GM21723 (cell line): Measurements from ENCODE around the gene SNX33.
"Not testable (repeated sequence)": the region's sequence is repeated elsewhere in the genome, so short reads cannot be mapped to it uniquely, and the experiment has no call there.

Experiments
- ATAC-seq: cut with Tn5 transposase; IDR thresholded peaks from one replicate; pipeline ENCODE4 v1.9.1; 2021; ENCODE audit warnings: mild to moderate bottlenecking, moderate library complexity; ENCODE audit not compliant: unreplicated experiment

The SNX33 gene, protein sequence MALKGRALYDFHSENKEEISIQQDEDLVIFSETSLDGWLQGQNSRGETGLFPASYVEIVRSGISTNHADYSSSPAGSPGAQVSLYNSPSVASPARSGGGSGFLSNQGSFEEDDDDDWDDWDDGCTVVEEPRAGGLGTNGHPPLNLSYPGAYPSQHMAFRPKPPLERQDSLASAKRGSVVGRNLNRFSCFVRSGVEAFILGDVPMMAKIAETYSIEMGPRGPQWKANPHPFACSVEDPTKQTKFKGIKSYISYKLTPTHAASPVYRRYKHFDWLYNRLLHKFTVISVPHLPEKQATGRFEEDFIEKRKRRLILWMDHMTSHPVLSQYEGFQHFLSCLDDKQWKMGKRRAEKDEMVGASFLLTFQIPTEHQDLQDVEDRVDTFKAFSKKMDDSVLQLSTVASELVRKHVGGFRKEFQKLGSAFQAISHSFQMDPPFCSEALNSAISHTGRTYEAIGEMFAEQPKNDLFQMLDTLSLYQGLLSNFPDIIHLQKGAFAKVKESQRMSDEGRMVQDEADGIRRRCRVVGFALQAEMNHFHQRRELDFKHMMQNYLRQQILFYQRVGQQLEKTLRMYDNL

DNA sequence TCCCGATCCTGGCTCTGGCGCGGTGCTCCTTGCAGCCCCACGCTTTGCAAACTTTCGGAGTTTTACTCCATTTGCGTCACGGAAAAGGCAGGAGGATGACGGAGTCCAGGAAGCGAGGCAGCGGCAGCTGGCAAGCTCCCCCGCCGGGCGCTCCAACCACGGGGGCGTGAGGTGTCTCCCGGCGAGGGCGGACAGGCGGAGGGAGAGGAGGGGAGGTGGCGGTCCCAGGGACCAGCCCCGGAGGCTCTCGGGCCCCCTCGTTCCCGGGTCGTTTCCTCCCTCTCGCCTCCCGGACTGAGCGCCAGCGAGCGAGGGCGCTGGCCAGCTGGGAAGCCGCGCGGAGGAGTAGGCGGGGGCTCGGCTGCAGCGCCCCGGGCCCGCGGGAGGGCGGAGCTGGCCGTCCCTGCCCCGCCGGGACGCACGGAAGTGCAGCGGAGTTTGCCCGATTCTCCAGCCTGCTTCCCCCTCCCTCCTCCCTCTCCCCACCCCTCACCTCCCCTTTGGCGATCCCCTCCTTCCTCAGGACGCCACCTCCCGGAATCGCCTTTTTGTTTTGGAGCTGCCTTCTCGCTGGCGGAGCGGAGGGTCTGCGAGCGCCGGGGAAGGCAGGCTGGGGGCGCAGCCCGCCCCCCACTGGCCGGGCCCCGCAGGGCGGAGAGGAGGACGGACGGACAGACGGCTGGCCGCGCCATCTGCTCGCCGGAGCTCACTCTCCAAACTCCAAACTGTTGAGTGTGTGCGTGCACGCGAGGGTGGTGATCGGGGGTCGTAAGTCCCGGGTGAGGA lies at the start of gene SNX33:
SNX33 (plus strand) TSS at position 543 of the 786 bp plus-strand sequence. CDS start 1,191 bp downstream, outside the sequence.
- no peak for ATAC-seq

DNA sequence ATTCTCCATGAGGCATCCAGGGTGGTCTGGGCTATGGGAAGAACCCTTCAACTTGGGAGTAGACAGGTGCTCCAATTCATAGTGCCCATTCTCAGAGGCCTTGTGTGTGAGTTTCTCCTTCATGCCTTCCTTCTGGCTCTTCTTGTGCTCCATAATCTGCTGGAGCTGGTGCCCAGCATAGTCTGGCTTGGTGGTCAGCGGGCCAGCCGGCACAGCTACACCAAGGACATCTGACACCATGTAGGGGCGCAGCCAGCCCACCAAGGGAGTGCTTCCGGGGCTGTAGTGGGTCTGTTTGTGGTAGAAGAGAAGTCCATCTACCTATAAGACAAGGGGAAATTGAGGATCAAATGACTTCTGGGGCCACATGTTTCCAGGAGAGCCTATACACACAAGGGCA lies 49.4 kb upstream of the SNX33 start:
- ATAC-seq = no peak

DNA sequence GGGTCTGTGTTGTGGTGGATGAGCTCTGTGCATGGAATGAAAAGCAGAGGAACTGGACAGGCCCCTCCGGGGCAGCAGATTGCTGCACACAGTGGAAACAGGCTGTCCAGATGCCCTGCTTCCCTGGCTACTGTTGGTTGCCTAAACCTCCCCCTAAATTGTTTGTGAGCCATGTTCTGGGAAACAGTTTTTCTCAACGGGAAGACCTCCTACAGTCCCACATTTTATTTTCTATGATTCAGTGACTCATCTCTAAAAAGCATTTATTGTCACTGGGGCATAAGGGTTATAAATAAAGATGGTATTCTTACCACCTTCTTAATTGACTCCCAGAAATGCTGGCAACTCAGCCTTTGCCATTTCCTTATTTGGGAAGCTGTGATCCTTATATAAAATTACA lies 48.3 kb upstream of the SNX33 start:
- no peak for ATAC-seq

DNA sequence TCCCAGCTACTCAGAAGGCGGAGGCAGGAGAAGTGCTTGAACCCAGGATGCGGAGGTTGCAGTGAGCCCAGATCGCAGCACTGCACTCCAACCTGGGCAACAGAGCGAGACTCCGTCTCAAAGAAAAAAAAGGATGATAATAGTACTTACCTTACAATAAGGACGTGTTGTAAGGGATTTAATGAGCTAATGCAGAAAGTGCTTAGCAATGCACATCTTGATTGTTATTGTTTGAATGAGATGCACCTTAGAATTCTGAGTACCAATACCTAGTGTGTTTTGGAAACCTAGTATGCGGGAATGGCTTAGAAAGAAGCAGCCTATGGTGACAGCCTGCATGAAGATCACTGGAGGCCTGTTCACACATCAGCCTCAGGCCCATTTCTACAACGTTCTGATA lies 41.7 kb upstream of the SNX33 start:
- no peak for ATAC-seq

DNA sequence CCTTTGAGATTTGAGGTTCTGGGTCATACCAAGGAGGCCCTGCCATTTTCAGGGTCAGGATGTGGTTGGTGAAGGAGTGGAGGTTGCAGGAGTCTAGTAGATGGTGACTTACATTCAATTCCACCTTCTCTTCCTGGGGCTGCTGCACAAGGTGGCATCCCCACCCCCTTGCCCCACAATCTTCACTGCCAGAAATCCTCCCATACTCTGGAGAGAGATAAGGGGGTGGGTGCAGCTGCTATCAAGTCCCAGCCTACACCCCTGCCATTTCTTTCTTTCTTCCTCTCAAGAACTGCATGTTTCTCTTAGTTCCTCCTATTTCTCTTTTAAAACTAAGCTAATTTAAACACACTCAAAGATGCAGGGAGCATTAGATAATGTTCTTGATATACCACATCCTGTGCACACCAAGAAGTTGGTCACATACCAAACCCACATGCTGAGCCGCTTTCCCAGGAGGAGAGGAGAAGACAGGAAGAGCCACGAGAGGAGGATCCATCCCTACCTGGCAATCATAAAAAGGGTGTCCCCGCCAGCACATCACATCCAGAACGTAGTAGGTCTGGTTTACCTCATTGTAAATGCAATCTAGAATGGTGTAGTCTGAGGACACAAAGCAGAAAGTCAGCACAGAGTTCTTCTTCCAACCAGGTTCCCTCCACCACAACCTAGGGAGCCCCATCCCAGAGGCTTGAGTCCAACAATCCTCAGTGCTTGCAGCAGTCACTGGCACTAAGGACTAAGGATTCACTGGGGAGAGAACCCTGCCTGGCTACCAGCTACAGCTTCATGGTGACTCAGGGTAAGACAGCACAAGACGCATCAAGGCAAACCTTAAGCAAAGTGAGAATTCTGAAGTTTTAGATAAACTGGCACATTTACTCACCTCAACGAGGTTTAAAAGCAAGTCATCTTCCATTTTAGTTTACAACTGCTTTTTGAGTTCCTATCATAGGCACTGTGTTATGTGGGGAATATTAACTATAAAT lies 40.7 kb upstream of the SNX33 start:
- no peak for ATAC-seq

DNA sequence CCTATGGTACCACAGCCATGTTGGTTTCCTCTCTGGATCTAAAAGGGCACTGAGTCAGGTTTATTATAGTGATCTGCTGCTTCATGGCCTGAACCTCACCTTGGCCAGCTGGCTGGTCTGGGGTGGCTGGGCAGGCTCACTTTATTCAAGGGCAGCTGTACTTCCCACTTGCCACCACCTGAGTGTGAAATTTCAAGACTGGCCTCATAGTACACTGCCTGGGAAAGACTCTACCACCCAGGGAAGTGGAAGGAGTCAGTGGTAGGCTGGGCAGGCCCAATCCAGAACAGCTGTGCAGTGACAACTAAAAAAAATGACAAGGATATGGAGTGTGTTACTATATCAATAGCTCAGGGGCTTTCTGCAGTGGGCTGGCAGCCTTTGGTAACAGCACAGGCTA lies 30.9 kb upstream of the SNX33 start:
- ATAC-seq = no peak

DNA sequence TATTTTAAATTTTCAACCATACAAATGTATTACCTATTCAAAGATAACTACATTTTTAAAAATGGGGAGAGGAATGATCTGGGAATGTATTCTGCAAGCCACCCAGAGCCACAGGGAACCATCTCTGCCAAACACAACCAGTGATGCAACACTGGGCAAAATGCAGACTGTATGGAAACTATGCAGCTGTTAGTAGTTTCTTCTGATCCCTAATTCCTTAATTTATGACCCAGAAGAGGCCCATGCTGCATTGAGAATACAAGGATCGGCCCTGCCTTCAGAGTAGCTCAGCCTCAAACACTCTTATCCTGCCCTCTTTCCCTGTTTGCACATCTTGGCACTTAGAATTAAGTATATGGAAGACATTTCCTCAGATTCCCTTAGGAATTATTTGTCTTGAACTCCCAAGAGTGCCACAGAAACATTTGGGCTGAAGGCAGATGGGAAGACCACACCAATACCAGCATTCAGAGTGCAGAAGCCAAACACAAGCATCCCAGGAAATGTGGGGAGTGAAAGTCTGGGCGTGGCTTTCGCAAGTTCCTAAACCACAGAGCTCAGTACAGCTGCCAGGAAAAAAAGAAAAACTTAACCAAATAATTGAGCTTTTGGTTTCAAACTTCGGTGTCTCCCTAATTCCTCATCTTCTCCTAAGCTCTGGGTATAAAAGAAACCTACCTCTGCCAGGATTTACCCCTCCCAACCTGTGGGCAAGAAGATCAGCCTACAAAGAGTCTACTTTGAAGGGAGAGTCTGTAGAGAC lies 27.5 kb upstream of the SNX33 start:
- no peak for ATAC-seq

DNA sequence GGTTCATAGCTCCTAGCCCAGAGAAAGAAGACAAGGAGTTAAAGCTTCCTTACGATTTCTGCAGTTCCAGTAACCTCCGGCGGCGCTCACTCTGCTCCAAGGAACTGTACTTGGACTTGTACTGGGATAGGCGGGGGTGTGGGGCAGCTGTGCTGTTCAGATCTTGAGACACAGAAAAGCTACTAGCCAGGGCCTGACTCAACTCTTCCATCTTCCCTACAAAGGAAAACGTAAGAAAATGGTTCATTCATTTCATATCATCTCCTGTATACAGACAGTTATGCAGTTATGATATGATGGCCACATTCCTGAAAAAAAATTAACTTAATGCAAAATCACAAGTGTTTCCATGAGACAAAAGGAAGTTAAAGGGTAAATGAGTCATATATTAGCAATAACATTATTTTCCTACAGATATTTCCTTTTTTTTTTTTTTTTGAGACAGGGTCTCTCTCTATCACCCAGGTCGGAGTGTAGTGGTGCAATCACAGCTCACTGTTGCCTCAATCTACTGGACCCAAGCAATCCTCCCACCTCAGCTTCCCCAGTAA lies 26.8 kb upstream of the SNX33 start:
- no peak for ATAC-seq

DNA sequence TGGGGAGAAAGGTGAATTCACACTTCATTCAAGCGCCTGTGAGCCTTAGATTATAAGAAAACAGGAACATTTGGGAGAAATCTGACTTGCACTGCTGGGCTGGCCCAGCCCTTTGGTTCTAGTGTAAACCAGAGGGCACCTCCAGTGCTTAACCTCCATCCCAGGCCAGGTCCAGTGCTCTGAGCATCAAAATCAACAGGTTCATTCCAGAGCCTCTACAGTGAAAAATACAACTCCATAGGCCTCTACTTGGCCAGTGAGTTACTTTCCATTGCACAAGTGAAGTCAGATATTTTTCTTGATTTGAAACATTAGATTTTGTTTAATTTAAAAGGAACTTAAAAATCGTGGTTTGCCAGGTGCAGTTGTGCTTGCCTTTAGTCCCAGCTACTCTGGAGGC lies 25.2 kb upstream of the SNX33 start:
- ATAC-seq = no peak

DNA sequence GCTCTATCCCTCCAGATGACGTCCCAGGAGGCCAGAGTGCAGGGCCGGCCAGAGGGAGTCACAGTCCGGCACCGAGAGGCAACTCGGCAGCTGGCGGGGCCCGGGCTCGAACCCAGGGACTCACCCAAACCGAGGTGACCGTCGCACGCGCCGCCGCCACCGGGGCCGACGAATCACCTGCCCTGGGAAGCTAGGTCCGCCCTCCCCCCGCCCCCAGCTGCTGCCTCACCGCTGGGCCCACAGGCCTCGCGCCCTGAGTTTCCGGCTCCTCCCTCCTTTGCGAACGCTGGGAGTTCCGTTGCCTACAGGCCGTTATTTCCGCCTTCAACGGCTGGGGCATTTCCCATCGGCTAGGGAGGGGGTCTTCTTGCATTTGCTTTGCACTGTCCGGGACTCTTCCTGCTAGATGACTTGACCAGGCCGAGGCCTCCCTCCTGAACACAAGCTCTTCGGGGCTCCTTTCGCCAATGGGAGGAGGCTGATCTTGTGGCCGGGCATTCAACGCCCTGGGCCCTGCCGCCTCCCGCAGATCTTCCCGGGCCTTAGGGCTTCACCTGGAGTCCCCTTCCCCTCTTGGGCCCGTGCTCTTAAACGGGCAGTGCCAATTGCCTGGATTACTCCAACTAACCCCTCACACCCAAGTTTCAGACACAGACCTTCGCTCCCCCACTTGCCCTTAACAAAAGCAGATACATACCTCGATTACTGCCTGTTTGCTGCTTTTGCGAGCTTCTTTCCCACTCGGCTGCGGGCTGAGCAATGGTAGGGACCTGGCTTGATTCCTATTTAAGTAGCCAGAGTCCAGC lies 22.0 kb upstream of the SNX33 start, which contains the start of gene SNUPN:
SNUPN (minus strand) TSS at position 184 of the 806 bp plus-strand sequence. CDS start 4,674 bp downstream, outside the sequence.
- peak; percentile 74 for ATAC-seq

DNA sequence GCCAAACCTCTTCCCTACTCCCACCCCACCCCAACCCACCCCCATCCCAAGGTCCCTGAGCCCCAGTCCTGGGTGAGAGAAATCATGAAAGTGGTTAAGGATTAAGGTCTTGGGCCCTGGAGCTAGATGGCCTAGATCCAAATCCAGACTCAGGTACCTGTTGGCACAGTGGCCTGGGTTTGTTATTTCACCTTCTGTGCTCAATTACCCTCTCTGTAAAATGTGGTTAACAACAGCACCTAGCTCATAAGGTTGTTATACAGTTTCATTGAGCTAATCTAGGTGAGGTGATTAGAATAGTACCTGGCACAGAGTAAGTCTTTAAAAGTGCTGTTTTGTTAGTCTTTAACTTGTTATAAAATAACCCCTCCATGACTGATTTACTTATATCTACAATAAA lies 15.8 kb upstream of the SNX33 start:
- no peak for ATAC-seq

DNA sequence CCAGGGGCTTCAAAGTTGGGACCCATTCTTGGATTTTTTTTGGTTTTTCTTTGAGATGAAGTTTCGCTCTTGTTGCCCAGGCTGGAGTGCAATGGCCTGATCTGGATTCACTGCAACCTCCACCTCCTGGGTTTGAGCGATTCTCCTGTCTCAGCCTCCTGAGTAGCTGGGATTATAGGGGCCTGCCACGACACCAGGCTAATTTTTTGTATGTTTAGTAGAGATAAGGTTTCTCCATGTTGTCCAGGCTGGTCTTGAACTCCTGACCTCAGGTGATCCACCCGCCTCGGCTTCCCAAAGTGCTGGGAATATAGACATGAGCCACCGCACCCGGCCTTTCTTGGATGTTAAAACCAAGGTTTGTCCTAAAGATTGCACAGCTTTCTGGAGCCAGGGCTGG lies 13.8 kb upstream of the SNX33 start:
- not testable (repeated sequence) for ATAC-seq

DNA sequence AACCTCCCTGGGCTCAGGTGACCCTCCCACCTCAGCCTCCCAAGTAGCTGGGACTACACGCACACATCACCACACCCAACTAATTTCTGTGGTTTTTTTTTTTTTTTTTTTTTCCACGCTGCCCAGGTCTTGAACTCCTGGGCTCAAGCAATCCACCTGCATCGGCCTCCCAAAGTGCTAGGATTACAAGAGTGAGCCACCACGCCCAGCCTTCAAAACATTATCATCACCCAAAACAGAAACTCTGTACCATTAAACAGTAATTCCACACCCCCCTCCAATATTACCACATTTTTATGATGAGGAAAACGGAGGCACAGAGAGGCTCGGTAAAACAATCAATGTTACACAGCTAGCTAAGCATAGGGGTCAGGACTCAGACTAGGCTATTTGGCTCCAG lies 11.7 kb upstream of the SNX33 start:
- no peak for ATAC-seq

DNA sequence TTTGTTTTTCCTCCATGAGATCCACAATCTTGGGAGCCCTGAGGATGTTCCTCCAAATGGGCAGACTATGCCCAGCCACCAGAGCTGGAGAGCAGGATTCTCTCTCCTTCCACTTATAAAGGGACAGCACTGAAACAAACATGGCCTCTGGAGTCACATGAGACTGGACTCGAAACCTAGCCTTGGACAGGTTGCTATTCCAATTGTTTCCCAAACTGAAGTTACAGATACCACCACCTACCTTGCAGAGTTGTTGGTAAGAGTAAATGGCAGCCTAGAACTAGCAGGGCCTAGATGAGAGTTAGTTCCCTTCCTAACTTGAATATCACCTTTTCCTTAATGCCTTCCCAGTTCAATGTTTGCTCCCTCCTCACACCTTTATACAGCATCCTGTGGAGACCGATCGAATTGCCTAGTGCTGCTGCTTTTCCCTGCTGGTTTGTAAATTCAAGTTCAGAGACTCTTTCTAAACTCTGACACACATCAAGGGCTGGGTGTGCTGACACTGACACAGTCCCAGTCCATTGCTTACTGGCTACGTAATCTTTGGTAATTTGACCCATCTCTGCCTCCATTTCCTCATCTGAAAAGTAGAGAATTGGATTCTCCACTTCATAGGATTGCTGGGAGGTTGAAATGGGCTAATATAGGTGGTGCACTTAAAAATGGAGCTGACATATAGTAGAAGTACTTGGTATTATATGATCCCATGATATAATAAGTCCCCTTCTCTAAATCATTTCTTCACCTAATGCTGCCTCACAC lies 10.3 kb upstream of the SNX33 start:
- no peak for ATAC-seq

DNA sequence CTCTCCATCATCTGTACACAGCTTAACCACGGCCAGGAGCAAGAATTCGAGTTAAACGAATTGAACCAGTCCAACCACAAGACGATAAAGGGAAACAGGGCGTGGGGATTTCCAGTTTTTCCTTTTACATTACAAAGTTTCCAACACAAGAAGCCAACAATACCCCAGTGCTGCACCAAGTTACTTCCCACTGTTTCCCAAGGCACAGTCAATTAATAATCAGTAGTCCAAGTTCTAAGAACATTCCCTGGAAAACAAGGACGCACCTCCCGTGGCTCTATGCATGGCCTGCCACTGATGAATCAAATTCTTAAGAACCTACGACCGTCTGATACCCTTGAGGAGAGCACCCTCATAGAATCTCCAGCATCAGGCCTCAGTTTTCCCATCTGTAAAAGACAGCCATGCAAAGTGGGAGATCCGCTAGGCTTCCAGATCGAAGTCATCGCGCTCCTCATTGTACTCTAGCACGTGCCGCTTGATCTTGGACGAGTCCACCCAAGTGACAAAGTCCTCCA lies 8.5 kb upstream of the SNX33 start:
- no peak for ATAC-seq

DNA sequence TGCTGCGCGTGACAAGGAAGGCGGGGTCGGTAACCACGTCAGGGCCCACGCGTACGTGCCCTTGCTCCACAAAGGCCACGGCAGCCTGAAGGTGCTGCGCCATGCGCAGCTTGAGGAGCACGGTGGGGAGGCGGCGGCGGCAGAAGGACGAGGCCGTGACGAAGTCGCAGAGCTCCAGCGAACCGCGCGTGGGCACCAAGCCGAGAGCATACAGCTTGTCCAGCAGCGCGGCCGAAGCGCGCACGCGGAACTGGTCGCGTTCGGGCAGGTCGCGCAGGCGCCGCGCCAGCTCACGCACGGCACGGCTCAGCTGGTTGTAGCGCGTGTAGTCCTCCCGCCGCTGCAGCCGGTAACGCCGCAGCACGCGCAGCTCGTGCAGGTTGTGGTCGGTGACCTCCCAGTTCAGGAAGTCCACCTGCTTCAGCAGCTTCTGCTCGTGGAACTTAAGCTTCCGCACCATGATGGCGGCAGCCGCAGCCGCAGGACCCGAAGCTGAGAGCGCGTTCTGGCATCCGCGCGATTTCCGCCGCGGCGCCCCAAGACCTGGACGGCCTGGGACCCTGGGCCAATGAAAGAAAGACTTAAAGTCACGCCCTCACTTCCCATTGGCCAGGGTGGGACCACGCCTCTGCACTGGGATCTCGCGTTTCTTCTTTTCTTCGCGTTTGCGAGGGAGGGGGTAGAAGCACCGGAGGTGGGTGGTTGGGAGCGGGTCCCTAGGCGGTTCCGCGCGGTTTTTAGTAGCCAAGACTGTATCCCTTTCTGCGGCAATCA lies 7.8 kb upstream of the SNX33 start, which contains the start of gene IMP3:
IMP3 (minus strand) TSS at position 516 of the 774 bp plus-strand sequence; CDS start at position 460, 56 bp downstream.
- peak; percentile 83 for ATAC-seq
